Measurements from ENCODE around the gene TSHZ2.

The TSHZ2 gene

DNA sequence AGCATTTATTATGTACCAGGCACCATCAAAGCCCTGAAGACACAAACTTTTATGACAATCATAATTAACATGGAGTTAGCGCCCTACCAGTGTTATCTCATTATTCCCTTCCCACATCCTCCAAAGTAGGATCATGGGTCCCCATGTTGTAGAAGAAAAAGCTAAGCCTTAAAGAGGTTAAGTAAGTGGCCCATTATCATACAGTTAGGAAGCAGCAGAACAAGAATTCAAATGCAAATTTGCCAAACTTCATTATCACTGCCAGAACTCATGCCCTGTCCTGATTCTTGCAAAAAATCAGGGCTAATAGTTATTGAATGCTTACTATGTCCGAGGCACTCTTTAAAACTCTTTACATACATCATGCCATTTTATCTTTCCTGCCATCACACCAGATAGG lies 310.9 kb downstream of the TSHZ2 start:
- DNase-seq (ENCODE audit: low read depth in 2 of 2): no peak
- TF ChIP-seq, protein P1, sequence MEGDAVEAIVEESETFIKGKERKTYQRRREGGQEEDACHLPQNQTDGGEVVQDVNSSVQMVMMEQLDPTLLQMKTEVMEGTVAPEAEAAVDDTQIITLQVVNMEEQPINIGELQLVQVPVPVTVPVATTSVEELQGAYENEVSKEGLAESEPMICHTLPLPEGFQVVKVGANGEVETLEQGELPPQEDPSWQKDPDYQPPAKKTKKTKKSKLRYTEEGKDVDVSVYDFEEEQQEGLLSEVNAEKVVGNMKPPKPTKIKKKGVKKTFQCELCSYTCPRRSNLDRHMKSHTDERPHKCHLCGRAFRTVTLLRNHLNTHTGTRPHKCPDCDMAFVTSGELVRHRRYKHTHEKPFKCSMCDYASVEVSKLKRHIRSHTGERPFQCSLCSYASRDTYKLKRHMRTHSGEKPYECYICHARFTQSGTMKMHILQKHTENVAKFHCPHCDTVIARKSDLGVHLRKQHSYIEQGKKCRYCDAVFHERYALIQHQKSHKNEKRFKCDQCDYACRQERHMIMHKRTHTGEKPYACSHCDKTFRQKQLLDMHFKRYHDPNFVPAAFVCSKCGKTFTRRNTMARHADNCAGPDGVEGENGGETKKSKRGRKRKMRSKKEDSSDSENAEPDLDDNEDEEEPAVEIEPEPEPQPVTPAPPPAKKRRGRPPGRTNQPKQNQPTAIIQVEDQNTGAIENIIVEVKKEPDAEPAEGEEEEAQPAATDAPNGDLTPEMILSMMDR (IDR thresholded peaks at IDR 0.05; ENCODE audit: low read depth, low read length): no peak
- no peak overlapping the region for H3K4me3 ChIP-seq (replicated peaks in 1 of 2; ENCODE audit: low read depth in 2 of 2, low read length in 2 of 2)

DNA sequence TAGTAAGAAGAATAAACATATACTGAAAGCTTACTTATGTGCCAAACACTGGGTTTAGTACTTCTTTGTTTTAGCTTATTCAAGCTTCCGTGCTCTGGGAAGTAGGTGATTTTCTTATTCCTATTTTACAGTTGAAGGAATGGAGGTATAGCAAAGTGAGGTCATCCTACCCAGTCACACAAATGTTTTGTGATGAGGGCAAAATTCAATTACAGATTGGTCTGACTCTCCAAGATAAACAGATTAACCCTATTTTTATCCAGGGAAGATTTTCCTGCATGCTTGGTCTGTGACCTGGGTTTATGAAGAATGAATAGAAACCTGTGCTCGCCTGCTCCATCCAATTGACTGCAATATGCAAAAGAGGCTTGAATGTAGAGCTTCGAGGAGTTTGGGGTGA lies 311.4 kb downstream of the TSHZ2 start:
- TF ChIP-seq, protein P1 (IDR thresholded peaks at IDR 0.05; ENCODE audit: low read depth, low read length): no peak

DNA sequence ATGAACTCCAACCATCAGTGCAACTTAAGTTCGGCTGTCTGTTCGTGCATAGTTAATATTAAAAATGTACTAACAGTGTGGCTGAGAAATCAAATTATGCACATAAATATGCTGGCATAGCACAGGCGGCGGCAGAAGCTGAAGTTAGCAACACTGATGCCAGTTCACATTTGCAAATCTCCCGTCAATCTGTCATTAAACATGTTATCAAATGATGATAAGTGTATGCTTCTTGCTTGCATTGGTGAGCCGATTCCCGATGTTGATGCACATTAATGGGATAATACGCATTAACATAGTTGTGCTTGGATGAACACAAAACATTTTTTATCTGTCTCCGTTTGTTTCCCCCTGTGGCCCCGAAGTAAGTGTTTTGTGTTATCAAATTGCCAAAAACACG lies 312.1 kb downstream of the TSHZ2 start:
- H3K4me3 ChIP-seq (replicated peaks in 1 of 2; ENCODE audit: low read depth in 2 of 2, low read length in 2 of 2): no peak overlapping the region
- DNase-seq (ENCODE audit: low read depth in 2 of 2): no peak
- TF ChIP-seq, protein P1 (IDR thresholded peaks at IDR 0.05; ENCODE audit: low read depth, low read length): no peak

More for the DNA sequence above, 311.4 kb downstream of the TSHZ2 start:
- H3K4me3 ChIP-seq (replicated peaks in 1 of 2; ENCODE audit: low read depth in 2 of 2, low read length in 2 of 2): no peak overlapping the region
- DNase-seq (ENCODE audit: low read depth in 2 of 2): no peak

DNA sequence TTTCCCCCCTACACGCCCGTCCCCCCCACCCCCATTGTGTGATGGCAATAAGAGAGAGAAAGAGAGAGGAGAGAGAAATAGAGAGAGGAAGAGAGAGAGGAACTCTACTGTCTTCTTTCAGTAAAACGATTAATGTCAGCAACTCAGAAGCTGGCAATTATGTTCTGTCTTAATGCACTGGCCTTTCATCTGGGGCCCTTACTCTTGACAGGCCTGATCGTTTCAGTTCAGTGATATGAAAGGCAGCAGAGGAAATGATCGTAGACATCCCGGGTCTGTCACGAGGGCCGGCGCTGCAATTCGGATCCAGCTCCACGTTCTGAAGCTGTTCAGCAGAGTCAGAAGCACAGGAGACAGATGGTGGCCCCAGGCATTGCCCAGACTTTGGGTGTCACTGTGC lies 312.5 kb downstream of the TSHZ2 start:
- TF ChIP-seq, protein P1 (IDR thresholded peaks at IDR 0.05; ENCODE audit: low read depth, low read length): no peak
- no peak overlapping the region for H3K4me3 ChIP-seq (replicated peaks in 1 of 2; ENCODE audit: low read depth in 2 of 2, low read length in 2 of 2)
- no peak for DNase-seq (ENCODE audit: low read depth in 2 of 2)

DNA sequence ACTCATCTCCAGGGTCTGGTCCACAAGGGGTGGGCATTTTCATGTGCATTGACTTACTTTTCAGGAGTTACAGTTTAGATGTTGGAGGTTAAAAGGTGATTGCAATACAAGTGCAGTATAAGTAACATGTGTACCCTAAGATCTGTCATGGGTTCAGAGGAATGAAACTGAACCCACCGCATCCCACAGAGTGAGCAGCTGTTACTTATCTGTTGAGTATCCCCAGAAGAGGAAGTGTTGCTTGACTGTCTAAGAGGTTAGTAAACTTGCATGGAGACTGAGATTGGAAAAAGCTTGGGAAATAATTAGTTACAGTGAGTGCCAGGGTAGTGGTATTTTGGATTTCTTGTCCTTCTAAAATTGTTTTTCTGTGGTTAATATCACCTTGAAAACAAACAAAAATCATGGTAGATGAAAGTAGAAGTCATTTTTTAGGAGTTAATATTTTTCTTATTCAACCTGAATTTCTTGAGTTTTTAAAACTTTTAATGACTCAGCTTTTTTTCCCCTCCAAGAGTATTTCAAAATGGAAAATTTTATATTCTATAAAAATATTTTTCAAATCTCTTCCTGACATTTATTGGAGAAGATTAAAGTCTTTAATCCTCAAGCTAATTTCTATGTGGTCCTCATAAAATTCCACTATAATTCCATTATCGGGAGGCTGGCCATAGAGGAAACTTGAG lies 315.3 kb downstream of the TSHZ2 start:
- TF ChIP-seq, protein P1 (IDR thresholded peaks at IDR 0.05; ENCODE audit: low read depth, low read length): no peak
- DNase-seq (ENCODE audit: low read depth in 2 of 2): no peak
- H3K4me3 ChIP-seq (replicated peaks in 1 of 2; ENCODE audit: low read depth in 2 of 2, low read length in 2 of 2): no peak overlapping the region

DNA sequence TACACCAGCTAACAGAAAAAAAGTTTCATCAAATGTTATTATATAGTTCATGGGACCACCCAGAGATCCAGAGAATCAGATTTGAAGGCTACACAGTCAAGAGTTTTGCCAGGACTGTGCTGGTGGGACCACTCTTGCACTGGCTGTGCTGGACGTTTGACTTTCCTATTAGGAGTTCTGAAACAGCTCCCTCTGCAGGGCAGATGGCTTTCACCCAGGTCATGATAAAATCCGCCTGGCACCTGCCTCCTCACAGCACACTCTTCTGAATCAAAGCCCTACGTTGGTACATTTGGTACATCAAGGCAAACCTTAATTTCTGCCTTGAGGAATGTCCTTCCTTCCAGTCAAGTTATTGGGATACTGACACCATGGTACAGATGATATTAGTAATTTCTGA lies 319.4 kb downstream of the TSHZ2 start:
- TF ChIP-seq, protein P1 (IDR thresholded peaks at IDR 0.05; ENCODE audit: low read depth, low read length): no peak
- H3K4me3 ChIP-seq (replicated peaks in 1 of 2; ENCODE audit: low read depth in 2 of 2, low read length in 2 of 2): no peak overlapping the region
- no peak for DNase-seq (ENCODE audit: low read depth in 2 of 2)

DNA sequence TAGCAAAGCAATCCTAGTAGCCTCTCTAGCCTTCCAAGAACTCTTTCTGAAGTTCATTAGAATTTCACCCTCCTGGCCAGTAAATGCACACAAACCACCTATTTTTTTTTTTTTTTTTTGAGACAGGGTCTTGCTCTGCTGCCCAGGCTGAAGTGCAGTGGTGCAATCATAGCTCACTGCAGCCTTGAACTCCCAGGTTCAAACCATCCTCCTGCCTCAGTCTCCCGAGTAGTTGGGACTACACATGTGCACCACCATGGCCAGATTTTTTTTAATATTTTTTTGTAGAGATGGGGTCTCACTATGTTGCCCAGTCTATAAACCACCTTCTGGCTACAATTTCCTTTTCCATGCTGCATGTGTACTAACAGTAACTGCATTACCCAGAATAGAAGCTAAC lies 320.2 kb downstream of the TSHZ2 start:
- no peak for DNase-seq (ENCODE audit: low read depth in 2 of 2)
- TF ChIP-seq, protein P1 (IDR thresholded peaks at IDR 0.05; ENCODE audit: low read depth, low read length): no peak
- no peak overlapping the region for H3K4me3 ChIP-seq (replicated peaks in 1 of 2; ENCODE audit: low read depth in 2 of 2, low read length in 2 of 2)

Data from cardiac fibroblast (primary cell).